Coronary artery (tissue), 2 donors: ENCODE measurements around the gene DOCK4.

Experiments used
- DNase-seq: peaks from one replicate; pipeline ENCODE4 v3.0.0-alpha.2; 2017; ENCODE audit warnings: low spot score
- H3K27ac ChIP-seq, 2 donors: fragments of 200-600 bp; sonication (generic); one replicate each; pipeline ENCODE4 v1.5.1; 2016 to 2019
- H3K4me3 ChIP-seq: fragments of 200-600 bp; sonication (generic); 2 replicates; pipeline ENCODE4 v1.5.1; 2016; ENCODE audit warnings: mild to moderate bottlenecking, moderate library complexity
- CTCF ChIP-seq: fragments of 200-600 bp; sonication (generic); IDR thresholded peaks from one replicate; pipeline ENCODE4 v1.5.1; 2019; ENCODE audit warnings: antibody characterized with exemption

DOCK4 gene

GRCh38 chr7:112162142-112162766 lies 43.9 kb downstream of the DOCK4 start:
- TF ChIP-seq CTCF: no peak
- peak overlapping the region in 1 of 2 donors; percentile 31 for H3K27ac ChIP-seq
- no peak for DNase-seq
- no peak overlapping the region for H3K4me3 ChIP-seq

- DNase-seq: no peak
- TF ChIP-seq CTCF: no peak
- Histone ChIP-seq H3K4me3 (no peak overlapping the region), H3K27ac (peak overlapping the region in 1 of 2 donors; percentile 19)
Observed at GRCh38 chr7:112161253-112162141, 44.7 kb downstream of the DOCK4 start.

GRCh38 chr7:112160771-112161150 lies 45.4 kb downstream of the DOCK4 start:
- peak overlapping the region in 1 of 2 donors; percentile 11 for H3K27ac ChIP-seq
- DNase-seq: no peak
- H3K4me3 ChIP-seq: no peak overlapping the region
- no peak for TF ChIP-seq CTCF

GRCh38 chr7:112160130-112160770 lies 45.9 kb downstream of the DOCK4 start:
- TF ChIP-seq CTCF: no peak
- H3K27ac ChIP-seq: peak overlapping the region in 1 of 2 donors; percentile 11
- DNase-seq: no peak
- H3K4me3 ChIP-seq: no peak overlapping the region

- TF ChIP-seq CTCF: no peak
- Histone ChIP-seq H3K27ac (no peak overlapping the region), H3K4me3 (no peak overlapping the region)
- DNase-seq: no peak
Observed at GRCh38 chr7:112159351-112159750, 46.8 kb downstream of the DOCK4 start.

GRCh38 chr7:112157072-112157471 lies 49.1 kb downstream of the DOCK4 start:
- H3K27ac ChIP-seq: no peak overlapping the region
- no peak for DNase-seq
- TF ChIP-seq CTCF: no peak
- H3K4me3 ChIP-seq: no peak overlapping the region
